ENCODE measurements around the gene UGT1A3.

The UGT1A3 gene

GRCh38 chr2:233745073-233745755, 16.4 kb downstream of the UGT1A3 start:
- no peak for TF ChIP-seq CTCF (IDR thresholded peaks at IDR 0.05)

GRCh38 chr2:233746475-233747282, 17.8 kb downstream of the UGT1A3 start:
- no peak for TF ChIP-seq CTCF (IDR thresholded peaks at IDR 0.05)

- no peak for TF ChIP-seq CTCF (IDR thresholded peaks at IDR 0.05)
Observed at GRCh38 chr2:233747283-233747544, 18.4 kb downstream of the UGT1A3 start.

- TF ChIP-seq CTCF (IDR thresholded peaks at IDR 0.05), result no peak
Observed at GRCh38 chr2:233754872-233755611, 26.2 kb downstream of the UGT1A3 start.

GRCh38 chr2:233756429-233757081, 27.7 kb downstream of the UGT1A3 start:
- TF ChIP-seq CTCF (IDR thresholded peaks at IDR 0.05), result no peak

- TF ChIP-seq CTCF (IDR thresholded peaks at IDR 0.05), result no peak
Observed at GRCh38 chr2:233758141-233758540, 29.3 kb downstream of the UGT1A3 start.

- no peak for TF ChIP-seq CTCF (IDR thresholded peaks at IDR 0.05)
Observed at GRCh38 chr2:233758849-233759248, 30.0 kb downstream of the UGT1A3 start.

Data from LNCAP (cell line).